Renal cortical epithelial cell (primary cell): Measurements from ENCODE around the gene FOSL1. TPM values are rescaled to one million over a fixed set of nuclear protein-coding genes. Genes with fewer than 3 reads are reported as not detected.

Experiments used
- DNase-seq: peaks from one replicate; pipeline ENCODE4 v3.0.0-alpha.2; 2011; ENCODE audit warnings: low read depth
- total RNA-seq: library from RNA; depleted of rRNA; stranded (reverse); fragments of >200 nt; gene quantifications from 2 replicates; pipeline ENCODE4 v1.2.3, GENCODE V29; 2014

The FOSL1 gene
- total RNA-seq, 1 donor from 2014 or later = 4.2 TPM

- no peak for DNase-seq
Measured at GRCh38 chr11:65882120-65883057, 17.8 kb downstream of the FOSL1 start.

- DNase-seq = no peak
Measured at GRCh38 chr11:65880844-65881421, 19.3 kb downstream of the FOSL1 start.

DNA sequence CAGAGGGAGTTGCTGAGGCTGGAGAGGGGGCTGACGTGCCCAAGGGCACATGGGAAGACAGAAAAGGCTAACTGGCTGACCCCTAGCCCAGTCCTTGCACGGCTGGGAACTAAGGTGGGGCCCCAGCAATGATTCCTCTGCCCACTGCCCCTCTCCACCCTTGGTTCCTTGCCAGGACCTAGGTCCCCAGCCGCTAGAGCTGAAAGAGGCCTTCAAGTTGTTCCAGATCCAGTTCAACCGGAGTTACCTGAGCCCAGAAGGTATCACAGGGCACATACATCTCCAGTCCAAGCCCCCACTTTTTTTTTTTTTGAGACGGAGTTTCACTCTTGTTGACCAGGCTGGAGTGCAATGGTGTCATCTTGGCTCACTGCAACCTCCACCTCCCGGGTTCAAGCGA lies 20.2 kb downstream of the FOSL1 start:
- DNase-seq = no peak

DNA sequence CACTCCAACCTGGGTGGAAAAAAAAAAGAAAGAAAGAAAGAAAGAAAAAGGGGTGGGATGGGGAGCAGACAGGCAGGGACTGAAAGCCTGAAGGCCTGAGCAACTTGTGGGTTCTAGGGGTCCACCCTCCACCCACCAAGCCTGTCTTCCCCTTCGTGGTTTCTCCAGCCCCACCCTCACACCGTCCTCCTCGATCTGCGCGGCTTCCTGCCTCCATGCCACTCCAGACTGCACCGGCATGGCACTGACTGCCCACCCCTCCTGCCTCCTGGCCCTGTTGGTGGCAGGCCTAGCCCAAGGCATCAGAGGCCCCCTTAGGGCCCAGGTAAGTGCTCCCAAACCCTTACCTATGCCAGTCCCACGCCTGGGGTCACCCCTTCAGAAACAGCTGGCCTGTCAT lies 20.6 kb downstream of the FOSL1 start, which contains the start of gene CTSW:
Gene CTSW, plus strand, starts transcription at position 221 of the 400 bp plus-strand sequence. Its CDS starts 18 bp downstream, at position 239.
- no peak for DNase-seq

GRCh38 chr11:65873318-65874156 lies 26.7 kb downstream of the FOSL1 start:
- peak; percentile 72 for DNase-seq

GRCh38 chr11:65872586-65873317 lies 27.4 kb downstream of the FOSL1 start, which contains the start of gene EFEMP2:
EFEMP2 (minus strand) TSS chr11:65872800; CDS start chr11:65872354, 446 bp downstream.
- DNase-seq = no peak

GRCh38 chr11:65871811-65872548 lies 28.2 kb downstream of the FOSL1 start:
- DNase-seq = no peak

DNA sequence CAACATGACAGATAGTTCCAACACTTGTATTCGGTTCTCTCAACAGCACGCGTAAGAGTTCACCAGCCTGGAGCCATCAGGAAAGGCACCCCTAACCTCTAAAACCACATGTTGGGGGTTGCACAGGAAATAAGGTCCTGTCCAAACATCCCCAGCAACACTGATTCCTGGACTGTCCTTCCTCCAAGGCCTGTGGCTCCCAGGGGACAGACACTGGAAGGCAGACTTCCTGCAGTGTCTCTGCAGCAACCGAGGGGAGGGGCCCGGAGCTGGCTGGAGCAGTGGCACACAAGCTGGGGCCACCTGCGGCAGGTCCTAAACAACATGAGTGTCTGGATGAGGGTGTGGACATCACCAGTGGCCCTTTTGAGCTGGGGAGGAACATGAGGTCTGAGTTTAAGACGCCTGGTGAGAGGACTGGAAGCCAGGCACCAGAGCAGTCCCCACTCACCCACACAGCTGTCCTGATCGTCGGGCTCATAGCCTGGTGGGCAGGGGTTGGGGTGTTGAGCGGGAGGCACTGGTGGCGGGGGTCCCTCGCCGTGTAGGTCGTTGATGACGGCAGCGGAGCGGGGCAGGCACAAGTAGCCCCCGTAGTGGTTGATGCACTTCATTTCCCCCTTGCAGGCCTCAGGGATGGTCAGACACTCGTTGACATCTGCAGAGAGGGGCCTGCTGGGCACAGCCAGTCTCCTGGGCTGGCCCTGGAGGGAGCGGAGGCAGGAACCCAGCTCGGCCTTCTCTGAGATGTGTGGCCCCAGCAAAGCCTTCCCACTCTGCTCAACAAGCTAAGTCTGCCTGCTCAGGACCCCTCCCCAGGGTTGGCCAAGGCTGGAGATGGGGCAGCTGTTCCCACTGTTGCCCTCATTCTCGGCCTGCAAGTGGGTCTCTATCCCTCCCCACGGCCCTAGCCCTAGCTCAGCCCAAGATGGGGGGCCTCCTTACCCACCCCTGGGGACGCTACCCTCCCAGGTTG lies 29.2 kb downstream of the FOSL1 start:
- DNase-seq = no peak

GRCh38 chr11:65870307-65870658 lies 29.9 kb downstream of the FOSL1 start:
- no peak for DNase-seq

DNA sequence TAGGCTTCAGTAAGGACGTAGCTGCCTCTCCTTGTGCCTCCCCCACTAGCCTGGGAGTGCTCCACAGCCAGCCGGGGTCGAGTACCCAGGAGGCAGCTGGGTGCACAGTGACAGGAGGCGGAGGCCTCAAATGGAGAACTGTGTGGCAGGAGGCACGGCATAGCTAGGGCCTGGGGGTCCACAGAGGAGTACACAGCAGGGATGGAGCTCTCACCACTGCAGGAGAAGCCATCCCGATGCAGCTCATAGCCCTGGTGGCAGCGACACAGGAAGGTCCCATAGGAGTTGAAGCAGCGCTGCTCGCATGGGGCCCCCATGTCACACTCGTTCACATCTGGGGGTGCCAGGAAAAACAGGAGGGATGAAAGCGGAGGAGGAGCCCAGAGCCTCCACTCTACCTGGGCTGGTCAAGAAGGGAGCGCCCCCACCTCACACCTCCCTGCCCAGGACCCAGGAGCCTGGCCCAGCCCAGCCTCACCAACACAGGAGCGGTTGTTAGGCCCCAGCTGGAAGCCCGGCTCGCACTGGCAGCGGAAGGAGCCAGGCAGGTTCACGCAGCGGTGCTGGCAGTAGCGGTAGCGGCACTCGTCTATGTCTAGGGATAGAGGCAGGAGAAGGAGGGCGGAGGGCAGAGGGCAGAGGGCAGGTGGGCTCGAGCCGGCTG lies 30.4 kb downstream of the FOSL1 start:
- DNase-seq = no peak

- DNase-seq = no peak
Measured at GRCh38 chr11:65868907-65869306, 31.3 kb downstream of the FOSL1 start.

DNA sequence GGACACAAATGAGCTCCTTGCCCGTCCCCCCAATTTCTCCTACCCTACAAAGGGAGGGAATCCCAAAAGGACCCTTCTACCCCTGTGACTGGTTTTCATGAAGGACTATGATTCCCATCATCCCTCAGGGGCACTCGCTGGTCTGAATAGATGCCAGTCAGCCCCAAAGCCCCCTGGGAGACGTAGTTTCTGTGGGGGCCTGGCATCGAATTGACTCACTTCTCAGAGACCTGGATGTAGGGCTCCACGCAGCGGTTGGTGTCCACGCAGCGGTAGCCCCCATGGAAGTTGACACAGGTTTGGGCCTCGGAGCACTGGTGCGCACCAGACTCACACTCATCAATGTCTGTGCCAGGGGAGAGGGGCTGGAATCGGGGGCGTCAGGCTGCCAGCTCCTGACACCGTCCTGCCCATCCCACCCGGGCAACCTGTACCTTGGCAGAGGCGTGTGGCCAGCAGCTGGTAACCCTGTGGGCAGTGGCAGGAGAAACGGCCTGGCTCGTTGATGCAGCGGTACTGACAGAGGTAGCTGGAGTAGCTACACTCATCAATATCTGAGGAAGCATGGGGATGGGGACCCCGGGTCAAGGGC lies 32.0 kb downstream of the FOSL1 start:
- DNase-seq = no peak

DNA sequence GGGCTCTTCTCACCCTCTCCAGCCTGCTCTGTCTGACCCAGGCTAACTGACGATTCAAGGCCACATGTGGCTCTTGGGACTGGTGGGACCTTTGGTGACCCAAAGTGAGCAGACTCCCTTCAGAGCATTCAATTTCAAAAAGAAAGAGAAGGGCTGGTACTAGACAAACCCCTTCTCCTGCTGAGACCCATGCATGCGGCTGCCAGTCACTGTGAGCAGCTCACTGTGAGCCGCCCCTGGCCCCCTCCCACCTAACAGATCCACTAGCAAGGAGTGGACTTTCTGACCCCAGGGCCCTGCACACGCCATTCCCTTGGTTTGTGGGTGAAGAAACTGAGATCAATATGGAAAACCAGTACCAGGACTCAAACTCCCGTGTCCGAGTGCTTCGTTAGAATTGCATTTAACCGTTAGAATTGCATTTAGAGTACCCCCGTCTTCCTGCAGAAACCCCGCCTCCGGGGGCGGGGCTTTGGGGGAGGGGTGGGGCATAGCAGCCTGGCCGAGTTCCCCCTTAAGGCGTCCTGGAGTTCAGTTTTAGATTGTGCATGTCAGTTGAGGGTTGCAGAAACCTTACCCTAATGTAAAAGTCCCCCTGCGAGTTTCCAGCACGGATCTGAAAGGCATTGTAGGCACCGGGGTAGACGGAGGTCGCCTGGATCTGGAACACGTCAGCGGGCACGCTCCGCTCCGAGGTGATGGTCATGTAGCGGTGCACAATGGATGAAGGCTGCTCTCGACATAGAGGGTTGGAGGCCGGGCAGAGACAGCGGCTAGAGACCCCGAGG lies 32.7 kb downstream of the FOSL1 start:
- no peak for DNase-seq

DNA sequence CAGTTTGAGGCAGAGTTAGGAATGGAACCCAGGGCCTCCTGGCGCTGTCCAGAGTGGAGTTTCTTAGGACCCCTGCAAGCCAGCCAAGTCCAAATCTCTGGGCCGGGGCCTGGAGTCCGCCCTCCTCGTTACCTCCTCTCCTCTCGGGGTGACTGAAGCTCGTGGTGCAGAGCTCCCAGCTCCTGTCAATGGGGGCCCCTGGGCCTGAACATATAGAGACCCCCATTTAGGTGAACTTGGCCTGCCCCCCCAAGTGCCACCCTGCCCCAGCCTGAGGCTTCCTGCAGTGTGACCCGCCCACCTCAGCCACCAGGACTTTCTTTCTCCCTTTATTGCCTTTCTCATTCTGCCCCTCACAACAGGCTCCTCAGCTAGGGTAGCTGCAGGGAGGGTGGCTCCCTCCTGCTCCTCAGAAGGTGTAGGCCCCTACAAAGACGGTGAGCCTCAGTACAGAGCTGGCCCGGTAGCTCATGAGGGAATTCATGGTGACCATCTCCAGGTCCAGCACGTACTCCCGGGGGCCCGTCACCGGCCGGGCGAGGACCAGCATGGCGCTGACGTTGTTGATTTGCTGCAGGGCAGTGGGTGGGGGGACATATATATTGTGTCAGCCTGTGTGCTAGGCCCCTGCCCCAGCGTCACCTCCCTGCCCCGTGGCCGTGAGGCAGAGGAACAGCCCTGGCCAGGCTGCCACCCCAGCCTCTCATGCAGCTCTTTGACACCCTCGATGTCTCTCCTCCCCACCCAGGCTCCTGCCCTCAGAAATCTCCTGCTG lies 33.5 kb downstream of the FOSL1 start:
- no peak for DNase-seq

DNA sequence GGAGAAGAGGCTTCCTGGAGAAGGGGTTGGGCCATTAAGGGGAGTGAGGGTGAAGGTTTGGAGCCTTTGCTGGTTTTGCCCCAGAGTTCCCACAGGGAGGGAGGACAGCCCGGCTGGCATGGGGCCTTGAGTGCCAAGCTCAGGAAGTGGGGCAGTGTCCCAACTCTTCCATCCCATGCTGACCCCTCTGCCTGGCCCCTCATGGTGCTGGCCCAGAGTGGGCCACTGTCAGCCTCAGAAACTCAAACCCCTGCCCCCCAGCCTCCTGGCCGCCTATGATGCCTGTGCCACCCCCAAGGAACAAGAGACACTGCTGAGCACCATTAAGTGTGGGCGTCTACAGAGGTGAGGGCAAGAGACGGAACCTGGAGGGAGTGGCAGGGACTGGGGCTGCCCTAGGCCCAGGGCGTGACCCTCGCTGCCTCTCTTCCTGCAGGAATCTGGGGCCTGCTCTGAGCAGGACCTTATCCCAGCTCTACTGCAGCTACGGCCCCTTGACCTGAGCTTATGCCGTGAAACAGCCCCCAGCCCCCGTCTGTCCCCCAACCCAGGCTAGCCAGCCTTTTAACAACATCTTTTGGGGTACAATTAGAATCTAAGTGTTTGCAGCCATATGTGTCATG lies 34.5 kb downstream of the FOSL1 start:
- no peak for DNase-seq

DNA sequence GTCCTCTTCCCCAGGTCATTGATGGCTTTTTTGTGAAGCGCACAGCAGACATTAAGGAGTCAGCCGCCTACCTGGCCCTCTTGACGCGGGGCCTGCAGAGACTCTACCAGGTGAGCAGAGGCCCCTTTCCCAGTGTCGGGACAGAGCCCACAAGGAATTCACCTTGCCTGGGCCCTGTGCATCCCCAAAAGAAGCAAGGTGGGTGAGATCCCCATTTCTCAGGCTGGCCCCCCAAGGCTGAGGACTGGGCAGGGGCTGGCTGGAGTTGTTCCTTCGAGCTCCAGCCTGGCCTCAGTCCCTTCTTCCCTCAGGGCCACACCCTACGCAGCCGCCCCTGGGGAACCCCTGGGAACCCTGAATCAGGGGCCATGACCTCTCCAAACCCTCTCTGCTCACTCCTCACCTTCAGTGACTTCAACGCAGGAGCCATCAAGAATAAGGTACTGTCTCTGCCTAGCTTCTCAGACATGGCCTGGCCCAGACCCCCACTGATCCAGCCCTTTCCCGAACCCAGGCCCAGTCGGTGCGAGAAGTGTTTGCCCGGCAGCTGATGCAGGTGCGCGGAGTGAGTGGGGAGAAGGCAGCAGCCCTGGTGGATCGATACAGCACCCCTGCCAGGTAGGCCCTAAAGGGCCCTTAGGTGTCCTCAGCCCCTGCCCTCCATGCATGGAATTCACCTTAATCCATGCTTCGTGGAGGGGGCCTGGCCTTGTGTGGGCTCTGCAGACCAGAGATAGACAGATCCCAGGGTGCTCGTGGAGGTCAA lies 35.3 kb downstream of the FOSL1 start:
- no peak for DNase-seq
